H9 (cell line): ENCODE data around the gene ACOX3. TPM values are rescaled to one million over a fixed set of nuclear protein-coding genes. Genes with fewer than 3 reads are reported as not detected.

Experiments
- DNase-seq: peaks from one replicate; pipeline ENCODE4 v3.0.0-alpha.2; 2017
- H2AFZ ChIP-seq: one replicate; pipeline ENCODE4 v1.6.1; 2013; ENCODE audit warnings: mild to moderate bottlenecking, low read length, control low read depth, moderate library complexity
- H2AK5ac ChIP-seq: 2 replicates; pipeline ENCODE4 v1.6.1; 2013; ENCODE audit warnings: low read length, control low read depth, mixed read lengths; ENCODE audit not compliant: insufficient read length
- H2BK120ac ChIP-seq: one replicate; pipeline ENCODE4 v1.6.1; 2013; ENCODE audit warnings: low read depth, mild to moderate bottlenecking, low read length, control low read depth, inconsistent platforms; ENCODE audit not compliant: poor library complexity, severe bottlenecking
- H2BK12ac ChIP-seq: 2 replicates; pipeline ENCODE4 v1.6.1; 2013; ENCODE audit warnings: low read length, control low read depth, mixed read lengths, low read depth; ENCODE audit not compliant: insufficient read length
- H2BK15ac ChIP-seq: 2 replicates; pipeline ENCODE4 v1.6.1; 2013; ENCODE audit warnings: low read depth, low read length, control low read depth
- H2BK20ac ChIP-seq: one replicate; pipeline ENCODE4 v1.6.1; 2013; ENCODE audit warnings: low read depth, mild to moderate bottlenecking, low read length, control low read depth, inconsistent platforms; ENCODE audit not compliant: poor library complexity, severe bottlenecking
- H2BK5ac ChIP-seq: 2 replicates; pipeline ENCODE4 v1.6.1; 2013; ENCODE audit warnings: low read length, control low read depth, mixed read lengths; ENCODE audit not compliant: insufficient read length
- H3K14ac ChIP-seq: 2 replicates; pipeline ENCODE4 v1.6.1; 2013; ENCODE audit warnings: low read length, control low read depth; ENCODE audit not compliant: insufficient read depth
- H3K18ac ChIP-seq: 2 replicates; pipeline ENCODE4 v1.6.1; 2013; ENCODE audit warnings: low read depth, mild to moderate bottlenecking, mixed read lengths, low read length, control low read depth; ENCODE audit not compliant: insufficient read length
- H3K23ac ChIP-seq: 2 replicates; pipeline ENCODE4 v1.6.1; 2013; ENCODE audit warnings: low read length, control low read depth, mixed read lengths, low read depth; ENCODE audit not compliant: insufficient read length
- H3K23me2 ChIP-seq: 2 replicates; pipeline ENCODE4 v1.6.1; 2013; ENCODE audit warnings: low read depth, mild to moderate bottlenecking, mixed read lengths, low read length, control low read depth; ENCODE audit not compliant: insufficient read length, poor library complexity, severe bottlenecking
- H3K27ac ChIP-seq: 2 replicates; pipeline ENCODE4 v1.5.1; 2013; ENCODE audit warnings: low read length, control low read depth, mixed read lengths, low read depth; ENCODE audit not compliant: insufficient read length
- H3K27me3 ChIP-seq: 2 replicates; pipeline ENCODE4 v1.6.1; 2013; ENCODE audit warnings: low read length, control low read depth, inconsistent platforms; ENCODE audit not compliant: insufficient read depth
- H3K4ac ChIP-seq: 2 replicates; pipeline ENCODE4 v1.6.1; 2013; ENCODE audit warnings: low read depth, mild to moderate bottlenecking, control low read depth, inconsistent platforms, low read length, moderate library complexity
- H3K4me1 ChIP-seq: 2 replicates; pipeline ENCODE4 v1.6.1; 2013; ENCODE audit warnings: low read length, control low read depth, inconsistent platforms; ENCODE audit not compliant: insufficient read depth
- H3K4me2 ChIP-seq: 2 replicates; pipeline ENCODE4 v1.6.1; 2013; ENCODE audit warnings: low read length, control low read depth, mixed read lengths; ENCODE audit not compliant: insufficient read length, insufficient read depth
- H3K56ac ChIP-seq: 2 replicates; pipeline ENCODE4 v1.6.1; 2013; ENCODE audit warnings: low read depth, mild to moderate bottlenecking, mixed read lengths, low read length, control low read depth; ENCODE audit not compliant: insufficient read length
- H3K79me1 ChIP-seq: 2 replicates; pipeline ENCODE4 v1.6.1; 2013; ENCODE audit warnings: low read depth, mild to moderate bottlenecking, moderate library complexity, low read length, control low read depth, inconsistent platforms; ENCODE audit not compliant: insufficient read depth, poor library complexity, severe bottlenecking
- H3K79me2 ChIP-seq: 2 replicates; pipeline ENCODE4 v1.6.1; 2013; ENCODE audit warnings: low read length, control low read depth, inconsistent platforms; ENCODE audit not compliant: insufficient read depth
- H3K9ac ChIP-seq: 2 replicates; pipeline ENCODE4 v1.6.1; 2013; ENCODE audit warnings: low read length, control low read depth, mixed read lengths; ENCODE audit not compliant: insufficient read length; ENCODE audit errors: extremely low read depth
- H3K9me3 ChIP-seq: one replicate; pipeline ENCODE4 v1.6.1; 2013; ENCODE audit warnings: low read depth, low read length, inconsistent platforms; ENCODE audit not compliant: control insufficient read depth
- H3T11ph ChIP-seq: one replicate; pipeline ENCODE4 v1.6.1; 2013; ENCODE audit warnings: mild to moderate bottlenecking, low read length, control low read depth, inconsistent platforms
- H4K20me1 ChIP-seq: one replicate; pipeline ENCODE4 v1.6.1; 2013; ENCODE audit not compliant: control insufficient read depth, insufficient read length, insufficient read depth
- H4K5ac ChIP-seq: 2 replicates; pipeline ENCODE4 v1.6.1; 2013; ENCODE audit warnings: low read depth, mild to moderate bottlenecking, mixed read lengths, low read length, control low read depth; ENCODE audit not compliant: insufficient read length
- H4K8ac ChIP-seq: replicated peaks from 2 replicates; pipeline ENCODE4 v1.6.1; 2013; ENCODE audit warnings: low read length, control low read depth, mixed read lengths, low read depth; ENCODE audit not compliant: insufficient read length
- H4K91ac ChIP-seq: 2 replicates; pipeline ENCODE4 v1.6.1; 2013; ENCODE audit warnings: low read depth, mild to moderate bottlenecking, moderate library complexity, mixed read lengths, low read length, control low read depth; ENCODE audit not compliant: insufficient read length
- H3K27ac Mint-ChIP-seq, 3 experiments: 2 replicates in 2 of 3; 3 replicates in 1 of 3; pipeline ENCODE4 v1.8.0; 2020 to 2021; ENCODE audit warnings: mixed read lengths in 3 of 3, mild to moderate bottlenecking in 1 of 3, moderate library complexity in 1 of 3
- H3K27me3 Mint-ChIP-seq: 2 replicates; pipeline ENCODE4 v1.8.0; 2021; ENCODE audit warnings: low read depth, mild to moderate bottlenecking, moderate library complexity, mixed read lengths
- H3K36me3 Mint-ChIP-seq, 3 experiments: 2 replicates in 2 of 3; 3 replicates in 1 of 3; pipeline ENCODE4 v1.8.0; 2020 to 2021; ENCODE audit warnings: low read depth in 3 of 3, mixed read lengths in 3 of 3; ENCODE audit not compliant: insufficient read depth in 1 of 3
- H3K4me1 Mint-ChIP-seq, 2 experiments: 2 replicates each; pipeline ENCODE4 v1.8.0; 2020; ENCODE audit warnings: mixed read lengths in 2 of 2
- H3K4me3 Mint-ChIP-seq, 2 experiments: 2 replicates in 1 of 2; 3 replicates in 1 of 2; pipeline ENCODE4 v1.8.0; 2020 to 2021; ENCODE audit warnings: mild to moderate bottlenecking in 2 of 2, mixed read lengths in 2 of 2, moderate library complexity in 1 of 2
- H3K9me3 Mint-ChIP-seq, 2 experiments: 2 replicates in 1 of 2; 3 replicates in 1 of 2; pipeline ENCODE4 v1.8.0; 2020; ENCODE audit warnings: mild to moderate bottlenecking in 2 of 2, mixed read lengths in 2 of 2, moderate library complexity in 1 of 2
- WGBS: extraction: QIAGEN DNeasy Blood & Tissue Kit; methylation state at CpG from one replicate; pipeline ENCODE4 v1.1.7; 2013; ENCODE audit warnings: missing lambda C conversion rate, low lambda C conversion rate, mixed read lengths; ENCODE audit not compliant: insufficient read length; ENCODE audit errors: extremely low coverage; 5-methylcytosine and 5-hydroxymethylcytosine counted together
- total RNA-seq: library from RNA; stranded (reverse); gene quantifications from 2 replicates; pipeline ENCODE4 v1.2.1, GENCODE V29; 2021
- TF ChIP-seq, protein P1 (sequence below): fragments of 200-600 bp; sonication (generic); conservative IDR thresholded peaks from 3 replicates; pipeline ENCODE4 v1.8.0; 2021; ENCODE audit warnings: antibody characterized with exemption, mild to moderate bottlenecking

The ACOX3 gene
- total RNA-seq, 1 experiment from 2014 or later: 13.8 TPM

DNA sequence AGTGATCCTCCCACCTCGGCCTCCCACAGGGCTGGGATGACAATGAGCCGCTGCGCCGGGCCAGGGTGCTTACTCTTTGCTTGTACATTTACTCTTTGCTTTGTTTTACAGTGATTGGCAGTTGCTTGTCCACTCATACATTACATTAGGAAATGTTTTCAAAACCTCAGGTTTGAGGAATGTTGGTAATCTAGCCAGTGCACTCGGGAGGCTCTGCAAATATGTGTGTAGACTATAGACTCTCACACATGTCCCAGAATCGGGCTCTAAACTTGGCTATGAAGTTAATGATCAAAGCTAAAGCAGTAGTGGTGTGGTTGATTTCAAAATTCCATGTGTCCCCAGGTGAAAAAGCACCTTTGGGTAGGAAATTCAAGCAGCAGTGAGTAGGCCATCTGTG is 20.6 kb upstream of the ACOX3 start:
- H3K23ac ChIP-seq: no peak overlapping the region
- peaks cover 16 to 60% (median 28%) of the 10 kb centered on the region in 3 experiments; a peak in 6 of 7 replicates for H3K36me3 Mint-ChIP-seq
- H4K91ac ChIP-seq: no peak overlapping the region
- no peak overlapping the region for H3T11ph ChIP-seq
- no peaks in the 10 kb centered on the region for H3K79me2 ChIP-seq
- no peak overlapping the region for H3K14ac ChIP-seq
- H2AK5ac ChIP-seq: no peak overlapping the region
- no peak overlapping the region for H3K4ac ChIP-seq
- H2BK15ac ChIP-seq: no peak overlapping the region
- no peak overlapping the region for H3K56ac ChIP-seq
- no peaks in the 10 kb centered on the region for H4K20me1 ChIP-seq
- H4K8ac ChIP-seq: no peak overlapping the region
- no peaks in the 10 kb centered on the region for H3K9me3 Mint-ChIP-seq
- H3K18ac ChIP-seq: no peak overlapping the region
- no peaks in the 10 kb centered on the region for H3K27me3 Mint-ChIP-seq
- no peak overlapping the region for H3K27ac Mint-ChIP-seq
- H2BK20ac ChIP-seq: no peak overlapping the region
- H4K5ac ChIP-seq: no peak overlapping the region
- no peaks in the 10 kb centered on the region for H3K27me3 ChIP-seq
- H2AFZ ChIP-seq: no peak overlapping the region
- no peaks in the 10 kb centered on the region for H3K9me3 ChIP-seq
- no peaks in the 10 kb centered on the region for H3K79me1 ChIP-seq
- DNase-seq: no peak
- H2BK120ac ChIP-seq: no peak overlapping the region
- no peak overlapping the region for H3K4me3 Mint-ChIP-seq
- TF ChIP-seq, protein P1, sequence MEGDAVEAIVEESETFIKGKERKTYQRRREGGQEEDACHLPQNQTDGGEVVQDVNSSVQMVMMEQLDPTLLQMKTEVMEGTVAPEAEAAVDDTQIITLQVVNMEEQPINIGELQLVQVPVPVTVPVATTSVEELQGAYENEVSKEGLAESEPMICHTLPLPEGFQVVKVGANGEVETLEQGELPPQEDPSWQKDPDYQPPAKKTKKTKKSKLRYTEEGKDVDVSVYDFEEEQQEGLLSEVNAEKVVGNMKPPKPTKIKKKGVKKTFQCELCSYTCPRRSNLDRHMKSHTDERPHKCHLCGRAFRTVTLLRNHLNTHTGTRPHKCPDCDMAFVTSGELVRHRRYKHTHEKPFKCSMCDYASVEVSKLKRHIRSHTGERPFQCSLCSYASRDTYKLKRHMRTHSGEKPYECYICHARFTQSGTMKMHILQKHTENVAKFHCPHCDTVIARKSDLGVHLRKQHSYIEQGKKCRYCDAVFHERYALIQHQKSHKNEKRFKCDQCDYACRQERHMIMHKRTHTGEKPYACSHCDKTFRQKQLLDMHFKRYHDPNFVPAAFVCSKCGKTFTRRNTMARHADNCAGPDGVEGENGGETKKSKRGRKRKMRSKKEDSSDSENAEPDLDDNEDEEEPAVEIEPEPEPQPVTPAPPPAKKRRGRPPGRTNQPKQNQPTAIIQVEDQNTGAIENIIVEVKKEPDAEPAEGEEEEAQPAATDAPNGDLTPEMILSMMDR: no peak
- no peak overlapping the region for H2BK5ac ChIP-seq
- H3K4me1 Mint-ChIP-seq: peaks cover 6 to 12% of the 10 kb centered on the region in 2 experiments
- H3K4me2 ChIP-seq: no peak overlapping the region
- no peak overlapping the region for H3K27ac ChIP-seq
- H3K23me2 ChIP-seq: no peaks in the 10 kb centered on the region
- no peak overlapping the region for H2BK12ac ChIP-seq
- WGBS: no CpG with 5 or more reads among the region's 6 CpGs
- H3K9ac ChIP-seq: no peak overlapping the region
- no peaks in the 10 kb centered on the region for H3K4me1 ChIP-seq
